CD8-positive, alpha-beta memory T cell (primary cell): ENCODE measurements around the gene NPAS2. TPM values are rescaled to one million over a fixed set of nuclear protein-coding genes. Genes with fewer than 3 reads are reported as not detected.

Experiments
- CTCF ChIA-PET: fragments of 350-600 bp; sonication (Branson Sonifier 250); formaldehyde crosslinking; loops from one replicate; lab custom pipeline; 2021; ENCODE audit warnings: antibody characterized with exemption; lab: Charles Lee
- POLR2A ChIA-PET: fragments of 350-600 bp; sonication (Branson Sonifier 250); formaldehyde crosslinking; loops from one replicate; lab custom pipeline; 2021; ENCODE audit warnings: antibody characterized with exemption; lab: Charles Lee
- DNase-seq, 5 donors: peaks; one replicate each; pipeline versions ENCODE4 v3.0.0 to v3.0.0-alpha.2; 2020 to 2022; ENCODE audit warnings: mixed read lengths in 1 of 5
- H3K27ac ChIP-seq: one replicate; pipeline ENCODE4 v1.7.0; 2013; ENCODE audit warnings: low read depth, mild to moderate bottlenecking, low read length, moderate library complexity
- H3K27me3 ChIP-seq: 2 replicates; pipeline ENCODE4 v1.7.0; 2013; ENCODE audit warnings: low read length, mild to moderate bottlenecking; ENCODE audit not compliant: insufficient read depth, poor library complexity, severe bottlenecking
- H3K36me3 ChIP-seq: 2 replicates; pipeline ENCODE4 v1.7.0; 2013; ENCODE audit warnings: mild to moderate bottlenecking, low read length, moderate library complexity; ENCODE audit not compliant: insufficient read depth
- H3K4me1 ChIP-seq: 2 replicates; pipeline ENCODE4 v1.7.0; 2013; ENCODE audit warnings: mild to moderate bottlenecking, low read length, moderate library complexity; ENCODE audit not compliant: insufficient read depth
- H3K4me3 ChIP-seq: 2 replicates; pipeline ENCODE4 v1.7.0; 2013; ENCODE audit warnings: mild to moderate bottlenecking, low read length
- H3K9me3 ChIP-seq: 2 replicates; pipeline ENCODE4 v1.7.0; 2013; ENCODE audit warnings: mild to moderate bottlenecking, low read length
- H3K27ac Mint-ChIP-seq, 8 donors: one replicate each; pipeline ENCODE4 v1.8.0; 2020 to 2021; ENCODE audit warnings: mixed read lengths in 8 of 8, mild to moderate bottlenecking in 6 of 8, inconsistent platforms in 3 of 8, moderate library complexity in 3 of 8
- H3K27me3 Mint-ChIP-seq, 2 donors: one replicate each; pipeline ENCODE4 v1.8.0; 2020 to 2021; ENCODE audit warnings: mixed read lengths in 2 of 2, mild to moderate bottlenecking in 1 of 2, moderate library complexity in 1 of 2
- H3K36me3 Mint-ChIP-seq, 3 donors: one replicate each; pipeline ENCODE4 v1.8.0; 2020 to 2021; ENCODE audit warnings: mixed read lengths in 3 of 3, inconsistent platforms in 1 of 3, mild to moderate bottlenecking in 1 of 3
- H3K4me1 Mint-ChIP-seq, 3 donors: one replicate each; pipeline ENCODE4 v1.8.0; 2020 to 2021; ENCODE audit warnings: mixed read lengths in 3 of 3, inconsistent platforms in 1 of 3, mild to moderate bottlenecking in 1 of 3
- H3K4me3 Mint-ChIP-seq, 7 donors: one replicate each; pipeline ENCODE4 v1.8.0; 2020 to 2021; ENCODE audit warnings: mixed read lengths in 7 of 7, mild to moderate bottlenecking in 6 of 7, moderate library complexity in 4 of 7, inconsistent platforms in 2 of 7
- H3K9me3 Mint-ChIP-seq, 5 donors: one replicate each; pipeline ENCODE4 v1.8.0; 2020 to 2022; ENCODE audit warnings: mixed read lengths in 5 of 5, mild to moderate bottlenecking in 3 of 5, moderate library complexity in 2 of 5, inconsistent platforms in 1 of 5
- polyA plus RNA-seq: library from polyadenylated mRNA; unstranded; fragments of 300-500 nt; fragmentation: Illumina TruSeq; gene quantifications from one replicate; pipeline ENCODE4 v1.2.3, GENCODE V29; 2021
- total RNA-seq, 2 experiments: library from RNA; stranded (reverse); gene quantifications; one replicate each; pipeline ENCODE4 v1.2.3, GENCODE V29; 2021

NPAS2 gene
- total and polyA plus RNA-seq, 3 experiments from 2014 or later: 0.75 to 1.8 (median 1.1) TPM

DNA sequence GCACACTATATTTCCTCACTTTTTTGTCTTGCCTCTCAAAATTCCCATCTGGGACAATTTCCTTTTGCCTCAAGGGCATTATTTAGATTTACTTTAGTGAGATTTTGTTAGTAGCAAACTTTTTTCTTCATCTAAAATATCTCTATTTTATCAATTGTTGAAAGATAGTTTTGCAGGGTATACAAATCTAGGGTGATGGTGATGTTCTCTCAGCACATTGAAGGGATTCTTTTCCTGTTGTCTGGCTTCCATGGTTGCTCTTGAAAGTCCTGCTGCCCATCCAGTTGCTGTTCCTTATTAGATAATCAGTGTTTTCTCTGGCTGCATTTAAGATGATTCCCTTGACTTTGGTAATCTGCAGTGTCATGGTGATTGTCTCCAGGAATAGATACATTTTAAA lies 48.1 kb downstream of the NPAS2 start:
- no peaks in the 10 kb centered on the region for H3K27me3 ChIP-seq
- ChIA-PET POLR2A (no interaction called here), CTCF (no interaction called here)
- Mint-ChIP-seq H3K9me3 (peaks cover 9 to 16% (median 11%) of the 10 kb centered on the region in 5 donors), H3K4me1 (no peaks in the 10 kb centered on the region), H3K27ac (no peak overlapping the region), H3K4me3 (no peak overlapping the region), H3K36me3 (peaks cover 0 to 5% (median 2%) of the 10 kb centered on the region in 3 donors), H3K27me3 (peaks cover 9 to 12% of the 10 kb centered on the region in 2 donors)
- no peaks in the 10 kb centered on the region for H3K4me1 ChIP-seq
- H3K4me3 ChIP-seq: no peak overlapping the region
- H3K36me3 ChIP-seq: no peaks in the 10 kb centered on the region
- no peaks in the 10 kb centered on the region for H3K9me3 ChIP-seq
- H3K27ac ChIP-seq: no peak overlapping the region
- no peak for DNase-seq

- H3K4me1 ChIP-seq: no peaks in the 10 kb centered on the region
- no peaks in the 10 kb centered on the region for H3K36me3 ChIP-seq
- ChIA-PET CTCF (no interaction called here), POLR2A (no interaction called here)
- peaks cover 9 to 16% (median 11%) of the 10 kb centered on the region in 5 donors for H3K9me3 Mint-ChIP-seq
- no peak overlapping the region for H3K27ac ChIP-seq
- no peak overlapping the region for H3K4me3 ChIP-seq
- peaks cover 0 to 5% (median 2%) of the 10 kb centered on the region in 3 donors for H3K36me3 Mint-ChIP-seq
- peaks cover 7 to 18% of the 10 kb centered on the region in 2 donors for H3K27me3 Mint-ChIP-seq
- no peaks in the 10 kb centered on the region for H3K27me3 ChIP-seq
- H3K27ac Mint-ChIP-seq: no peak overlapping the region
- H3K4me3 Mint-ChIP-seq: no peak overlapping the region
- DNase-seq: no peak
- no peaks in the 10 kb centered on the region for H3K9me3 ChIP-seq
- no peaks in the 10 kb centered on the region for H3K4me1 Mint-ChIP-seq
Measured at GRCh38 chr2:100869120-100869519, 49.2 kb downstream of the NPAS2 start.

DNA sequence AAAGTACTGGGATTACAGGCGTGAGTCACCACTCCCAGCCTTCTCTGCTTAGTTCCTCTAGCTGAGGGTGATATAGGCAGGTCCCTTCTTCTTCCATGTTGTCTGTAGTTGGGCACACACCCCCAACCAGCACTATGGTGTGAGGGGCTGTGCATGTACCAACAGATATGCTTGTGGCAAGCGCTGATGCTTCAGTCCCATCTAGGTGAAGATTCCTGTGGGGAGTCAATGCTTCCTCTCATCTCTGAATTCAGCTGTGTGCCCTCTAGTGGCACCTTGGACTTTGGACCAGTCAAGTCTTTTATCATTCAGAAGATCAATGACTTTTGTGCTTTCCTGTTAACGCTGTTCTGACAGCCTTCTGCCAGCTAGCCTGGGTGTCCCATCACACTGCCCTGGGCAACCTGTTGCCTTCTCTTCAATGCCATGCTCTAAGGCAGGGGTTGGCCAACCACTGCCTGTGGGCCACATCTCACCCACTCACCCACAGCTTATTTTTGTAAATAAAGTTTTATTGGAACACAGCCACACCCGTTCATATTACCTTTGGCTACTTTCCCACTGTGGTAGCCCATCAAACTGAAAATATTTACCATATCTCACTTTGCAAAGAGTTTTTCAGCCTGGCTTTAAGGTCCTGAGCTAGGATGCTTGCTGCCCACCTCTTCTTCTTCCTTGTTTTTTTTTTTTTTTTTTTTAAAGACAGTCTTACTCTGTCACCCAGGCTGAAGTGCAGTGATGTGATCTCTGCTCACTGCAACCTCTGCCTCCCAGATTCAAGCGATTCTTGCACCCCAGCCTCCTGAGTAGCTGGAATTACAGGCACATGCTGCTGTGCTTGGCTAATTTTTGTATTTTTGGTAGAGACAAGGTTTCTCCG lies 51.0 kb downstream of the NPAS2 start:
- Mint-ChIP-seq H3K9me3 (peaks cover 9 to 16% (median 11%) of the 10 kb centered on the region in 5 donors), H3K27me3 (peaks cover 7 to 18% of the 10 kb centered on the region in 2 donors), H3K36me3 (peaks cover 0 to 5% (median 2%) of the 10 kb centered on the region in 3 donors), H3K27ac (no peak overlapping the region), H3K4me1 (no peaks in the 10 kb centered on the region), H3K4me3 (no peak overlapping the region)
- Histone ChIP-seq H3K9me3 (no peaks in the 10 kb centered on the region), H3K27ac (no peak overlapping the region), H3K4me3 (no peak overlapping the region), H3K27me3 (no peaks in the 10 kb centered on the region), H3K4me1 (no peaks in the 10 kb centered on the region), H3K36me3 (no peaks in the 10 kb centered on the region)
- no peak for DNase-seq
- CTCF ChIA-PET: no interaction called here
- POLR2A ChIA-PET: no interaction called here

- Histone ChIP-seq H3K9me3 (no peaks in the 10 kb centered on the region), H3K4me1 (no peaks in the 10 kb centered on the region), H3K27ac (no peak overlapping the region), H3K27me3 (no peaks in the 10 kb centered on the region), H3K36me3 (no peaks in the 10 kb centered on the region), H3K4me3 (no peak overlapping the region)
- Mint-ChIP-seq H3K4me3 (no peak overlapping the region), H3K27me3 (peaks cover 7 to 25% of the 10 kb centered on the region in 2 donors), H3K27ac (no peak overlapping the region), H3K4me1 (no peaks in the 10 kb centered on the region), H3K36me3 (peaks cover 0 to 5% (median 0%) of the 10 kb centered on the region in 3 donors), H3K9me3 (peaks cover 0 to 3% (median 2%) of the 10 kb centered on the region in 5 donors)
- POLR2A ChIA-PET: no interaction called here
- CTCF ChIA-PET: no interaction called here
- DNase-seq: peak in 1 of 5 donors; percentile 7
Measured at GRCh38 chr2:100875516-100876230, 55.7 kb downstream of the NPAS2 start.

DNA sequence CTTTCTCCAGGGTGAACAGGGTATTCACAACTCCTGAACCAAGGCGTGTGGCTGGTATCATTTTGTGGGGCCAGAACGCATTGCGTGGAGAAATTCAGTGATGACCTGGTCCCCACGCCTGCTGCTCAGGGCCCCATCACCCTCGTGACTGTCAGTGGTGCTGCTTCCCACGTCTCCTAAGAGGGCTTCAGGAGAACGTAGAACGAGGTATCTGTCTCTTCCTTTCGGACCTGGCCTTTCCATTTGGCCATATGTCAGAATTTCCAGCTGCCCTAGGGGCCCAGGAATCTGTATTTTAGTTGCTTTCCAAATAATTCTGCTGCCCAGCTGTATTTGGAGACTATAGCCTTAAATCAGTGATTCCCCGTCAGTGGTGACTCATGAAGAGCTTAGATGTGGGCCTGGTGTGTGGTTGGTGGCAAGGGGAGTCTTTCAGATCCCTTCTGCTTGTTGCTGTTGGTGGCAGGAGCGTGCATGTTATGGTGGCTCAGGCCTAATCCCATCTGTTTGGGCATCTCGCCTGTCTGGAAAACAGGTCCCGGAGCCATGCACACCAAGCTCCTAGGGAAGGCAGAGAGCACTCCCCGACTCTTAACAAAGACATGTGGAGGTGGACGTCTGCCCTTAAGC lies 56.4 kb downstream of the NPAS2 start:
- Histone ChIP-seq H3K27me3 (no peaks in the 10 kb centered on the region), H3K4me1 (no peaks in the 10 kb centered on the region), H3K36me3 (no peaks in the 10 kb centered on the region), H3K27ac (no peak overlapping the region), H3K4me3 (no peak overlapping the region), H3K9me3 (no peaks in the 10 kb centered on the region)
- H3K4me1 Mint-ChIP-seq: no peaks in the 10 kb centered on the region
- no peak for DNase-seq
- H3K9me3 Mint-ChIP-seq: peaks cover 0 to 3% (median 0%) of the 10 kb centered on the region in 5 donors
- ChIA-PET POLR2A (no interaction called here), CTCF (no interaction called here)
- peaks cover 0 to 5% (median 0%) of the 10 kb centered on the region in 3 donors for H3K36me3 Mint-ChIP-seq
- H3K27ac Mint-ChIP-seq: no peak overlapping the region
- no peak overlapping the region for H3K4me3 Mint-ChIP-seq
- H3K27me3 Mint-ChIP-seq: peaks cover 9 to 23% of the 10 kb centered on the region in 2 donors

- H3K9me3 Mint-ChIP-seq: no peaks in the 10 kb centered on the region
- CTCF ChIA-PET: no interaction called here
- H3K27ac Mint-ChIP-seq: no peak overlapping the region
Measured at GRCh38 chr2:100877555-100877954, 57.6 kb downstream of the NPAS2 start.

GRCh38 chr2:100878000-100878791 lies 58.3 kb downstream of the NPAS2 start:
- Histone ChIP-seq H3K27me3 (no peaks in the 10 kb centered on the region), H3K4me1 (no peaks in the 10 kb centered on the region), H3K4me3 (no peak overlapping the region), H3K27ac (no peak overlapping the region), H3K36me3 (no peaks in the 10 kb centered on the region), H3K9me3 (no peaks in the 10 kb centered on the region)
- no peak overlapping the region for H3K27ac Mint-ChIP-seq
- H3K9me3 Mint-ChIP-seq: no peaks in the 10 kb centered on the region
- no peak for DNase-seq
- H3K27me3 Mint-ChIP-seq: peaks cover 5 to 19% of the 10 kb centered on the region in 2 donors
- ChIA-PET POLR2A (no interaction called here), CTCF (no interaction called here)
- no peaks in the 10 kb centered on the region for H3K4me1 Mint-ChIP-seq
- H3K36me3 Mint-ChIP-seq: no peaks in the 10 kb centered on the region
- H3K4me3 Mint-ChIP-seq: no peak overlapping the region

More at GRCh38 chr2:100877555-100877954, 57.6 kb downstream of the NPAS2 start:
- Histone ChIP-seq H3K4me1 (no peaks in the 10 kb centered on the region), H3K9me3 (no peaks in the 10 kb centered on the region), H3K27ac (no peak overlapping the region), H3K4me3 (no peak overlapping the region), H3K36me3 (no peaks in the 10 kb centered on the region), H3K27me3 (no peaks in the 10 kb centered on the region)
- POLR2A ChIA-PET: no interaction called here
- no peaks in the 10 kb centered on the region for H3K4me1 Mint-ChIP-seq
- no peaks in the 10 kb centered on the region for H3K36me3 Mint-ChIP-seq
- DNase-seq: no peak
- no peak overlapping the region for H3K4me3 Mint-ChIP-seq
- H3K27me3 Mint-ChIP-seq: peaks cover 3 to 15% of the 10 kb centered on the region in 2 donors
